HepG2 (cell line): ENCODE data around the gene NPAS2. TPM values are rescaled to one million over a fixed set of nuclear protein-coding genes. Genes with fewer than 3 reads are reported as not detected.
A peak's percentile ranks its signal among the peaks of the same experiment; 100 is the strongest.

Experiments
- ESRRA ChIP-seq: sonication (generic); formaldehyde crosslinking; IDR thresholded peaks from 2 replicates; pipeline ENCODE4 v1.5.1; 2020; ENCODE audit warnings: mild to moderate bottlenecking, low read depth, missing genetic modification reagents
- HNRNPK ChIP-seq: fragments of 200-400 bp; formaldehyde crosslinking; IDR thresholded peaks from 2 replicates; pipeline ENCODE4 v1.6.1; 2018; ENCODE audit warnings: low read length, low read depth, moderate library complexity, mild to moderate bottlenecking; ENCODE audit not compliant: poor library complexity, severe bottlenecking
- MED13 ChIP-seq: sonication (generic); formaldehyde crosslinking; IDR thresholded peaks from 2 replicates; pipeline ENCODE4 v1.5.0; 2020; ENCODE audit warnings: missing genetic modification reagents
- ONECUT2 ChIP-seq: sonication (generic); formaldehyde crosslinking; IDR thresholded peaks from 2 replicates; pipeline ENCODE4 v1.4.0; 2020; ENCODE audit warnings: missing genetic modification reagents
- RORA ChIP-seq: sonication (generic); formaldehyde crosslinking; IDR thresholded peaks from 2 replicates; pipeline ENCODE4 v1.5.0; 2020; ENCODE audit warnings: mild to moderate bottlenecking, missing genetic modification reagents, moderate library complexity
- TBX3 ChIP-seq: fragments of 450-650 bp; IDR thresholded peaks from 2 replicates; pipeline ENCODE4 v1.6.1; 2017; ENCODE audit warnings: antibody characterized with exemption, mild to moderate bottlenecking, inconsistent platforms, borderline replicate concordance
- XRCC5 ChIP-seq: fragments of 200-400 bp; formaldehyde crosslinking; optimal IDR thresholded peaks from 2 replicates; pipeline ENCODE3; 2017; ENCODE audit warnings: mild to moderate bottlenecking, low read length
- YEATS4 ChIP-seq: sonication (generic); formaldehyde crosslinking; IDR thresholded peaks from 2 replicates; pipeline ENCODE4 v1.4.0; 2020; ENCODE audit warnings: missing genetic modification reagents, borderline replicate concordance
- ZFAT ChIP-seq: sonication (generic); formaldehyde crosslinking; conservative IDR thresholded peaks from 2 replicates; pipeline ENCODE4 v1.8.1; 2023; ENCODE audit warnings: missing genetic modification reagents, inconsistent platforms
- ZFP37 ChIP-seq: sonication (generic); formaldehyde crosslinking; IDR thresholded peaks from 2 replicates; pipeline ENCODE4 v1.4.0; 2020; ENCODE audit warnings: missing genetic modification reagents, borderline replicate concordance
- ZKSCAN1 ChIP-seq: fragments of 150-350 bp; IDR thresholded peaks from 2 replicates; pipeline ENCODE4 v1.6.1; 2014; ENCODE audit warnings: low read length
- ZNF563 ChIP-seq: sonication (generic); formaldehyde crosslinking; IDR thresholded peaks from 2 replicates; pipeline ENCODE4 v1.8.0; 2022; ENCODE audit warnings: mild to moderate bottlenecking, moderate library complexity, missing genetic modification reagents
- ZNF790 ChIP-seq: sonication (generic); formaldehyde crosslinking; IDR thresholded peaks from 2 replicates; pipeline ENCODE4 v1.8.0; 2022; ENCODE audit warnings: missing genetic modification reagents, mild to moderate bottlenecking, borderline replicate concordance
- polyA plus RNA-seq, 8 experiments: library from polyadenylated mRNA; depleted of rRNA in 3 of 8; stranded (reverse) in 7 of 8; unstranded in 1 of 8; fragments of >200 nt; fragmentation: Illumina TruSeq in 4 of 8; extraction: Trizol in 4 of 8; gene quantifications; 2 replicates each; pipeline versions ENCODE4 v1.2.1 to v1.2.3, GENCODE V29; 2011 to 2016; ENCODE audit warnings: low read depth in 4 of 8, missing spikeins in 1 of 8, mixed read lengths in 1 of 8; ENCODE audit not compliant: insufficient read depth in 1 of 8
- total RNA-seq, 5 experiments: library from RNA; depleted of rRNA; stranded (reverse); fragments of >200 nt; fragmentation: Illumina TruSeq; extraction: Trizol; gene quantifications; 2 replicates each; pipeline ENCODE4 v1.2.3, GENCODE V29; 2016; ENCODE audit warnings: low read depth in 1 of 5
- TF ChIP-seq, protein P1 (sequence below), 2 experiments: fragments of 450-650 bp in 1 of 2; sonication (generic) in 1 of 2; formaldehyde crosslinking in 1 of 2; IDR thresholded peaks; 2 replicates each; pipeline versions ENCODE4 v1.6.1 to v1.8.0; 2016 to 2022; ENCODE audit warnings: antibody characterized with exemption in 1 of 2, mild to moderate bottlenecking in 1 of 2, missing genetic modification reagents in 1 of 2
- TF ChIP-seq, protein P2 (sequence below): sonication (generic); formaldehyde crosslinking; IDR thresholded peaks from 2 replicates; pipeline ENCODE4 v1.8.1; 2023; ENCODE audit warnings: mild to moderate bottlenecking, moderate library complexity, missing genetic modification reagents
- TF ChIP-seq, protein P3 (sequence below): sonication (generic); formaldehyde crosslinking; IDR thresholded peaks from 2 replicates; pipeline ENCODE4 v1.5.1; 2020; ENCODE audit warnings: mild to moderate bottlenecking, moderate library complexity, missing genetic modification reagents
- TF ChIP-seq, protein P4 (sequence below): sonication (generic); formaldehyde crosslinking; IDR thresholded peaks from 2 replicates; pipeline ENCODE4 v1.5.0; 2020; ENCODE audit warnings: missing genetic modification reagents, mild to moderate bottlenecking, borderline replicate concordance

NPAS2 gene
- total and polyA plus RNA-seq, 2 of the 13 experiments (the other 11 are each of a cell fraction or from before 2014, with no cell fraction given): 14.8 to 37.5 TPM

DNA sequence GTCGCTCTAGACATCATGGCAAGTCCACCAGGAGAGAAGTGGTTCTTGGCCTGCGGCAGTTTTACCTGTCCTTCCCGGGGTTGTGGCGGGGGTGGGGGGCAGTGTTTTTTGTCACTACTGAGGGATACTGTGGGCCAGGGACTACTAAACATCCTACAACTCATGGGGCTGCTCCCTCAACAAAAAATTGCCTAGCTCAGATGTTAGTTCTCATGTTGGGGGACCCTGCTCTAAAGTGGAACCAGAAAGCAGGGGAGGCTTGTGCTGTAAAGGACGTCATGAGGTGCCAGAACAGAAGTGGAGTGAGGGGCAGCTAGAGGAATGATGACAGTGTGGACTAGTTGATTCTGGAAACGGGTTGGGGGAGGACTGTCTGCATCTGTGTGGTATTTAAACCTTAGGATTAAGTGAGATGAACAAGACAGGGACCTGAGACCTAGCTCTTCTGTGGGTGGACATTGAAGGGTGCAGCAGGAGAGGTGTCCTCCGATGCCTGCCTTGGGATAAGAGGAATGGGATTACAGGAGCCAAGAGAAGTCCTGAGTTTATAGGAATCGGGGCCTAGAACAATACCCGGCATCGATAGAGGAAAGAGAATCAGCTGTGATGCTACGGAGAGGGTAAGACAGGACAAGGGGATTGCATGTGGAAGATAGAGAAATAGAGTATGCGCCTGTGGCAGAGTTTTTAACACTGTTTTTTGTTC, 184.8 kb downstream of the NPAS2 start (continued):
- TF ChIP-seq, protein P1, sequence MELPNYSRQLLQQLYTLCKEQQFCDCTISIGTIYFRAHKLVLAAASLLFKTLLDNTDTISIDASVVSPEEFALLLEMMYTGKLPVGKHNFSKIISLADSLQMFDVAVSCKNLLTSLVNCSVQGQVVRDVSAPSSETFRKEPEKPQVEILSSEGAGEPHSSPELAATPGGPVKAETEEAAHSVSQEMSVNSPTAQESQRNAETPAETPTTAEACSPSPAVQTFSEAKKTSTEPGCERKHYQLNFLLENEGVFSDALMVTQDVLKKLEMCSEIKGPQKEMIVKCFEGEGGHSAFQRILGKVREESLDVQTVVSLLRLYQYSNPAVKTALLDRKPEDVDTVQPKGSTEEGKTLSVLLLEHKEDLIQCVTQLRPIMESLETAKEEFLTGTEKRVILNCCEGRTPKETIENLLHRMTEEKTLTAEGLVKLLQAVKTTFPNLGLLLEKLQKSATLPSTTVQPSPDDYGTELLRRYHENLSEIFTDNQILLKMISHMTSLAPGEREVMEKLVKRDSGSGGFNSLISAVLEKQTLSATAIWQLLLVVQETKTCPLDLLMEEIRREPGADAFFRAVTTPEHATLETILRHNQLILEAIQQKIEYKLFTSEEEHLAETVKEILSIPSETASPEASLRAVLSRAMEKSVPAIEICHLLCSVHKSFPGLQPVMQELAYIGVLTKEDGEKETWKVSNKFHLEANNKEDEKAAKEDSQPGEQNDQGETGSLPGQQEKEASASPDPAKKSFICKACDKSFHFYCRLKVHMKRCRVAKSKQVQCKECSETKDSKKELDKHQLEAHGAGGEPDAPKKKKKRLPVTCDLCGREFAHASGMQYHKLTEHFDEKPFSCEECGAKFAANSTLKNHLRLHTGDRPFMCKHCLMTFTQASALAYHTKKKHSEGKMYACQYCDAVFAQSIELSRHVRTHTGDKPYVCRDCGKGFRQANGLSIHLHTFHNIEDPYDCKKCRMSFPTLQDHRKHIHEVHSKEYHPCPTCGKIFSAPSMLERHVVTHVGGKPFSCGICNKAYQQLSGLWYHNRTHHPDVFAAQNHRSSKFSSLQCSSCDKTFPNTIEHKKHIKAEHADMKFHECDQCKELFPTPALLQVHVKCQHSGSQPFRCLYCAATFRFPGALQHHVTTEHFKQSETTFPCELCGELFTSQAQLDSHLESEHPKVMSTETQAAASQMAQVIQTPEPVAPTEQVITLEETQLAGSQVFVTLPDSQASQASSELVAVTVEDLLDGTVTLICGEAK (IDR thresholded peaks at IDR 0.05): no peak
- TF ChIP-seq, protein P1 (CRISPR knock-in tag; IDR thresholded peaks at IDR 0.05): no peak
- TF ChIP-seq YEATS4 (CRISPR knock-in tag): no peak
- no peak for TF ChIP-seq ONECUT2 (CRISPR knock-in tag)
- TF ChIP-seq, protein P2, sequence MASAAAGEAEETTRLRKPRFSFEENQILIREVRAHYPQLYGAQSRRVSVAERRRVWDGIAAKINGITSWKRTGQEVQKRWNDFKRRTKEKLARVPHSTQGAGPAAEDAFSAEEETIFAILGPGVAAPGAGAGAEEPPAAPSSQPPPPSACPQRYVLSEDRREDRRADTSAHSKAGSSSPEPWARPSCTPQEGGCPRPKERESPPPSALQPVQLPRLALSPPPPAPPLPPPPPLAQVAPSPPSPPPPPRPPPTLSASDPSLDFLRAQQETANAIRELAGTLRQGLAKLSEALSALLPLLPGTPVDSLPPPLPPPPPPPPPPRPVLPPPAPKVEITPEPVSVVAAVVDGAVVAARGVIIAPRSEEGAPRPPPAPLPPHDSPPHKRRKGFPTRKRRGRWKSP: no peak
- TF ChIP-seq TBX3: no peak
- TF ChIP-seq, protein P3, sequence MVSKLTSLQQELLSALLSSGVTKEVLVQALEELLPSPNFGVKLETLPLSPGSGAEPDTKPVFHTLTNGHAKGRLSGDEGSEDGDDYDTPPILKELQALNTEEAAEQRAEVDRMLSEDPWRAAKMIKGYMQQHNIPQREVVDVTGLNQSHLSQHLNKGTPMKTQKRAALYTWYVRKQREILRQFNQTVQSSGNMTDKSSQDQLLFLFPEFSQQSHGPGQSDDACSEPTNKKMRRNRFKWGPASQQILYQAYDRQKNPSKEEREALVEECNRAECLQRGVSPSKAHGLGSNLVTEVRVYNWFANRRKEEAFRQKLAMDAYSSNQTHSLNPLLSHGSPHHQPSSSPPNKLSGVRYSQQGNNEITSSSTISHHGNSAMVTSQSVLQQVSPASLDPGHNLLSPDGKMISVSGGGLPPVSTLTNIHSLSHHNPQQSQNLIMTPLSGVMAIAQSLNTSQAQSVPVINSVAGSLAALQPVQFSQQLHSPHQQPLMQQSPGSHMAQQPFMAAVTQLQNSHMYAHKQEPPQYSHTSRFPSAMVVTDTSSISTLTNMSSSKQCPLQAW (CRISPR knock-in tag): 0 out of 2 replicates have a peak, but pooled peaks have one; percentile 6
- TF ChIP-seq ZNF790 (CRISPR knock-in tag): no peak
- no peak for TF ChIP-seq ZFAT (CRISPR knock-in tag)
- TF ChIP-seq MED13 (CRISPR knock-in tag): no peak
- no peak for TF ChIP-seq ESRRA (CRISPR knock-in tag)
- TF ChIP-seq XRCC5: no peak
- TF ChIP-seq, protein P4, sequence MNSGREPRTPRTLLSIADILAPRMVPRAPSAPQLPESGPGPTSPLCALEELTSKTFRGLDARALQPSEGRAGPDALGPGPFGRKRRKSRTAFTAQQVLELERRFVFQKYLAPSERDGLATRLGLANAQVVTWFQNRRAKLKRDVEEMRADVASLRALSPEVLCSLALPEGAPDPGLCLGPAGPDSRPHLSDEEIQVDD (CRISPR knock-in tag): 0 out of 2 replicates have a peak, but pooled peaks have one; percentile 47
- no peak for TF ChIP-seq ZNF563
- TF ChIP-seq ZFP37: 0 out of 2 replicates have a peak, but pooled peaks have one; percentile 46
- TF ChIP-seq HNRNPK: no peak
- TF ChIP-seq ZKSCAN1: no peak
- no peak for TF ChIP-seq RORA (CRISPR knock-in tag)
